ENCODE results near the gene BBOF1.

- TF ChIP-seq TAF1 (conservative IDR thresholded peaks at IDR 0.05) (no peak), CTCF (IDR thresholded peaks at IDR 0.05; ENCODE audit: low read depth, low read length, missing input control) (peak; percentile 13), RAD21 (IDR thresholded peaks at IDR 0.05) (peak in 1 of 2 donors; percentile 17), EGR1 (IDR thresholded peaks at IDR 0.05; ENCODE audit: low read depth in 2 of 2) (no peak), FOXA2 (IDR thresholded peaks at IDR 0.05) (no peak), GABPA (IDR thresholded peaks at IDR 0.05 in 1 of 2, conservative IDR thresholded peaks at IDR 0.05 in 1 of 2) (no peak), REST (IDR thresholded peaks at IDR 0.05) (peak; percentile 1), YY1 (IDR thresholded peaks at IDR 0.05) (peak; percentile 44), ZBTB33 (IDR thresholded peaks at IDR 0.05) (no peak)
- TF ChIP-seq, protein P1, sequence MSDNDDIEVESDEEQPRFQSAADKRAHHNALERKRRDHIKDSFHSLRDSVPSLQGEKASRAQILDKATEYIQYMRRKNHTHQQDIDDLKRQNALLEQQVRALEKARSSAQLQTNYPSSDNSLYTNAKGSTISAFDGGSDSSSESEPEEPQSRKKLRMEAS (IDR thresholded peaks at IDR 0.05): no peak
These were observed at the start of gene BBOF1, which contains the start of gene ENTPD5 for GRCh38 chr14:74018586-74019407.

Data from liver (tissue), 3 donors.